SKM-1 treated with dmso at 0.1 percent for 144 hours (cell line): ENCODE data around the gene TMTC3.
A peak's percentile ranks its signal among the peaks of the same experiment; 100 is the strongest.
"Not testable (repeated sequence)": the region's sequence is repeated elsewhere in the genome, so short reads cannot be mapped to it uniquely, and the experiment has no call there.

Source experiments
- DNase-seq: peaks from one replicate; lab custom pipeline; 2025; ENCODE audit not compliant: unreplicated experiment; lab: John Stamatoyannopoulos, UW

TMTC3 gene

GRCh38 chr12:88141774-88142609 lies at the start of gene TMTC3, which contains the start of gene CEP290:
Gene TMTC3, plus strand, starts transcription at chr12:88142307. Its CDS starts 6,009 bp downstream, at chr12:88148316.
Gene CEP290, minus strand, starts transcription at chr12:88142088. Its CDS starts 781 bp downstream, at chr12:88141307.
- DNase-seq, result peak; percentile 85

DNA sequence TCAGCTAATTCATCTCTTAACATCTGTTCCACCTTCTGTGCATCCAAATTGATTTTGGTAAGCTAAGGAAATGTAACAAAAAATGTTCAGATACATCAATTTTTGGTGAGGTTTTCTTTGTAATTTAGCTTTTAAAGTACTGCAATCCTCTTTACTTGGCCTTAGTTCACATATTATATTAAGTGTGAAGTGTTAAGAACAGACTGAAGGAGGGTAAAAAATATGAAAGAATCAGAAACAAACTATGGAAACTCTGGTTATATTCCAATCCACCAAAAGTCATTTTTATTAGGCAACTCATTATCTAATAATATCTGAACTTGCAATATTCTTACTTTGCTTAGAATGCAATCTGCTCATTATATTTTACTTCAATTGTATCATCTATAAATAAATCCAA lies 49.3 kb upstream of the TMTC3 start:
- DNase-seq, result no peak

GRCh38 chr12:88093573-88093972 lies 48.5 kb upstream of the TMTC3 start:
- no peak for DNase-seq

- DNase-seq, result no peak
Measured at GRCh38 chr12:88108021-88108420, 34.1 kb upstream of the TMTC3 start.

DNA sequence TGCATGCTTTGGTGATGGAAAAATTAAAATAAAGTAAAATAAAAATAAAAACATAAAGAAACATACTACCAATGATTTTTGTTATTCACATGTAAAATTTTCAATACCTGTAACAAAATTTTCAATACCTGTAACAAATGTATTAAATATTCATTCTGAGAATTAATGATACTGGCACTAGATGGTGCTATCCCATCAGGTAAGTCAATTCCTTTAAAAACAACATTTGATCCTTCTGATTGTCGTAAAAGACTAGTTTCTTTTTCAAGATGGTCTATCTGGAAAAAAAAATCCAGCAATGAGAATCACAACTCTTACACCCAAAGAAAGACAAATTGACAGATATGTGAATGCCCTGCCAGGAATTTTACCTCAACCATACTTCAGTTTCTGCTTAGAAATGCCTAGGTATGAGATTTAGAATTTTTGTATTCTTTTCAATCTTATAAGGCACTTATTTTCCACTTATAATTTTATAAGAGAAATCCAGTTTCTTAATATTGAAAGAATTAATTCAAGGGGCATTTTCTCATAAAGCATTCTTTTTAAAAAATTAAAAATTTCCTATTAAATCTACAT lies 30.9 kb upstream of the TMTC3 start:
- no peak for DNase-seq

GRCh38 chr12:88113871-88114270 lies 28.2 kb upstream of the TMTC3 start:
- no peak for DNase-seq

GRCh38 chr12:88122666-88123065 lies 19.4 kb upstream of the TMTC3 start:
- no peak for DNase-seq

GRCh38 chr12:88127099-88127498 lies 15.0 kb upstream of the TMTC3 start:
- DNase-seq, result no peak

- no peak for DNase-seq
Measured at GRCh38 chr12:88127855-88128254, 14.3 kb upstream of the TMTC3 start.

GRCh38 chr12:88132392-88132791 lies 9.7 kb upstream of the TMTC3 start:
- no peak for DNase-seq

GRCh38 chr12:88133181-88133580 lies 8.9 kb upstream of the TMTC3 start:
- DNase-seq, result not testable (repeated sequence)

DNA sequence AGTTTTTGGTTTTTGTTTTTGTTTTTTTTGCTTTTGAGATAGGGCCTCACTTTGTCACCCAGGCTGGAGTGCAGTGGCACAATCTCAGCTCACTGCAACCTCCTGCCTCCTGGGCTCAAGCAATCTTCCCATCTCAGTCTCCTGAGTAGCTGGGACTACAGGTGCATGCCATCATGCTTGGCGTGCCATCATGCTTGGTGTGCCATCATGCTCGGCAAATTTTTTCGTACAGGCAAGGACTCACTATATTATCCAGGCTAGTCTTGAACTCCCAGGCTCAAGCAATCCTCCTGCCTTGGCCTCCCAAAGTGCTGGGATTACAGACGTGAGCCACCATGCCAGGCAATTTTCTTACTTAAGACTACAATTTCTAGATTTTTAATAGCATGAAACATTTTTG lies 2.4 kb upstream of the TMTC3 start:
- DNase-seq, result not testable (repeated sequence)

- DNase-seq, result no peak
Measured at GRCh38 chr12:88141425-88141773, 708 bp upstream of the TMTC3 start.

GRCh38 chr12:88142610-88142991 lies 494 bp downstream of the TMTC3 start:
- no peak for DNase-seq

DNA sequence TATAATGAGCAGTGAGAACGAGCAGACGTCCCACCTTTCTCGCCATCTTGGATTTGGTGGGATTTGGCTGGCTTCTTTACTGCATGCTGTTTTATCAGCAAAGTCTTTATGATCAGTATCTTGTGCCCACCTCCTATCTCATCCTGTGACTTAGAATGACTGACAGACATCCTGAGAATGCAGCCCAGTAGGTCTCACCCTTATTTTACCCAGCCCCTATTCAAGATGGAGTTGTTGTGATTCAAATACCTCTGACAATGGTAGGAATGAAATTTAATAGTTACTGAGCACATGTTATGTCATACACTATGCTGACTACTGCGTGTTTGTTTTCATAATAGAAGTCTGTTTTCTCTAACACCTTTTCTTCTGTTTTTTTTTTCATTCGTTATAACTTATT lies 1.9 kb downstream of the TMTC3 start:
- no peak for DNase-seq

GRCh38 chr12:88144546-88145468 lies 2.7 kb downstream of the TMTC3 start:
- no peak for DNase-seq

GRCh38 chr12:88145567-88146505 lies 3.7 kb downstream of the TMTC3 start:
- DNase-seq, result no peak

GRCh38 chr12:88150063-88150462 lies 8.0 kb downstream of the TMTC3 start:
- DNase-seq, result no peak

DNA sequence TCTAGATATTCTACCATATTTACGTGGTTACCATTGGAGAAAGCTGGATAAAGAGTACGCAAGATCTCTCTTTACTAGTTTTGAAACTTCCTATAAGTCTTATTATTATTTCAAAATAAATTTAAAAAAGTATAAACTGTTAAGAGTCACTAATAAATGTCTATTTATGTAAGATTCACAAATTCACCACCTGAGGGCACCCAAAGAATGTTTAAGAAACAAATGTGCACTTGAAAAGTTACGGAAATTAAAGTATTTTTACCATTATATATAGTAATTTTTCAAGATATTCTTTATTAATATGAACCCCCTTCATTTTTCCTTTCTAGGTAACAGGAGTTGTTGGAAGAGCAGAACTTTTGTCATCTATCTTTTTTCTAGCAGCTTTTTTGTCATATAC lies 11.9 kb downstream of the TMTC3 start:
- no peak for DNase-seq

DNA sequence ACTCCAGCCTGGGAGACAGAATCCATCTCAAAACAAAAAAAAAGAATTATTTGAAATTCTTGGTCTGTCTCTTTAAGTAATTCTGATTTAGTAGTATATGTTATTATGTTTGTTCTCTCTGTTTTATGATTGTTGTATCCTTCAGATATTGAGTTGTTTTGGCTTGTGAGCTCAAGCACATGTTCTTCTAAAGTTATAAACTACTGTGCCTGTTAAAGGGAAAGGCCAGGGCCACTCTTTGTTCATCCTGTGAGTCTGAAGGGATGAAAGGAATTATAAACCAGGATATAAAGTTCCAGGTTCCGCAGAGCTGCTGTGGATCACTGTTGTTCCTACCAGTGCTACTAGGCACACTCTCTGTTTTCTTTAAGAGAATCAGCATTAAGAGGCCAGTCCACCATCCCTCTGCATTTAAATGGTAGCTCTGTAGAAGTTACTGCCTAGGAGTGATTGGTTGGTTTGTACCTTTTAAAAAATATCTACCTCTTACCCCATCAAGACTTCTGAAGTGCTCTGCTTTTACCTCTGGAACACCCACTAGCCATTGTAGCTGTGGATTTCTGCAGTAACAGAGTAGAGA lies 14.1 kb downstream of the TMTC3 start:
- DNase-seq, result no peak
